Erythroblast (primary cell): ENCODE results near the gene TCEA3.

Experiments
- GATA1 ChIP-seq: IDR thresholded peaks from 2 replicates; pipeline ENCODE4 v1.6.1; 2011; ENCODE audit warnings: low read depth, mild to moderate bottlenecking, control low read depth, low read length, moderate library complexity
- POLR2A ChIP-seq: IDR thresholded peaks from 2 replicates; pipeline ENCODE4 v1.6.1; 2011; ENCODE audit warnings: mild to moderate bottlenecking, low read length

- no peak for TF ChIP-seq POLR2A
- TF ChIP-seq GATA1: no peak
Measured at GRCh38 chr1:23462766-23463165, 38.2 kb upstream of the TCEA3 start.
